B cell (primary cell): ENCODE data around the gene ADRA1B.

ENCODE experiments used
- CTCF ChIP-seq: fragments of 200-600 bp; IDR thresholded peaks from one replicate; pipeline ENCODE4 v1.8.0; 2022; ENCODE audit warnings: antibody characterized with exemption, mild to moderate bottlenecking
- EZH2 ChIP-seq: IDR thresholded peaks from 2 replicates; pipeline ENCODE4 v1.6.1; 2012; ENCODE audit warnings: borderline replicate concordance, low read depth, mild to moderate bottlenecking, moderate library complexity, low read length; ENCODE audit not compliant: insufficient read depth, poor library complexity, severe bottlenecking

GRCh38 chr5:159899067-159900049 is 16.9 kb upstream of the ADRA1B start:
- TF ChIP-seq EZH2: no peak
- no peak for TF ChIP-seq CTCF
